Measurements from ENCODE around the gene CASP6. TPM values are rescaled to one million over a fixed set of nuclear protein-coding genes. Genes with fewer than 3 reads are reported as not detected.

The CASP6 gene
- total and polyA plus RNA-seq, 11 donors: 3.5 to 16.4 (median 5.7) TPM

DNA sequence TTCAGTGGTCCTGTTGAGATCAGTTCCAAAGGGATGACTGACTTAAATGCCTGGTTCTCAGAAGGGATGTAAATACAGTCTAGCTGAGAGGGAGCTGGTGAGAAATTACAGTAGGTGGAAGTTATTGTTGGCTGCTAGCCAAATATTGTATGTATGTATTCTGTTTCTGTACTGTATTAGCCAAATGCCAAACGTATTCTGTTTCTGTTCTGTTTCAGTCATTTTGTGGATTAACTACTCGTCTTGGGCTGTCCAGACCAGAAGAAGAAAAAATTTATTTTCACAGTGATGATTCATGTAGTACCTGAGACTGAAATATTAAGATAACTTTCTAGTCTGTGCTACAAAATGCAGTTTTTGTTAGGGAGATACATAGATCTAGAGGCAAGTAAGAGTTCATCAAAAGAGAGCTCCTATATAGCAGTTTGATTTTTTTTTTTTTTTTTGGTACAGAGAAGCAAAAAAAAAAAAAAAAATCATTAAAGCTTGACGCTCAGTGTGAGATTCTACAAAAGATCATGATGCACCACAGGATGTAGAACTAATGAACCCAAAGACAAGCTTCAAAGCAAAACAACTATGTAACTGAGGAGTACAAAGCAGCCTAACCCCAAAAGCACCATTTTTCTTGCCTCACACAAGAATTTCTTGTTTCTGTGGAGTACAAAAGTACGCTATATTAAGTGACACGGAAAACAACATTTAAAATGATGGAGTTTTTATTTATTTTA, 54.8 kb downstream of the CASP6 start:
- no peak for ATAC-seq

GRCh38 chr4:109645874-109646710, 57.2 kb downstream of the CASP6 start:
- H3K4me3 ChIP-seq: no peak overlapping the region
- ATAC-seq (peak in 1 of 4 donors; percentile 33), DNase-seq (no peak)
- WGBS, 4 donors: 72 to 79% (median 73%) methylated on average over 7 of the region's 7 CpGs
- intact Hi-C loops (cut with DNase I): no loop called here
- peaks cover 0 to 14% (median 0%) of the 10 kb centered on the region in 12 donors for H3K9me3 ChIP-seq
- peaks cover 0 to 9% (median 0%) of the 10 kb centered on the region in 12 donors for H3K4me1 ChIP-seq
- no peaks in the 10 kb centered on the region for H3K27me3 ChIP-seq
- H3K27ac ChIP-seq: no peak overlapping the region
- no peaks in the 10 kb centered on the region for H3K36me3 ChIP-seq
- TF ChIP-seq CTCF (IDR thresholded peaks at IDR 0.05): no peak
- no peak for TF ChIP-seq POLR2A (IDR thresholded peaks at IDR 0.05)

More for the DNA sequence above, 54.8 kb downstream of the CASP6 start:
- Histone ChIP-seq H3K4me3 (no peak overlapping the region), H3K9me3 (peaks cover 0 to 30% (median 7%) of the 10 kb centered on the region in 12 donors), H3K27me3 (no peaks in the 10 kb centered on the region), H3K36me3 (no peaks in the 10 kb centered on the region), H3K4me1 (peaks cover 0 to 9% (median 0%) of the 10 kb centered on the region in 12 donors), H3K27ac (peak overlapping the region in 1 of 12 donors; percentile 70)
- TF ChIP-seq POLR2A (IDR thresholded peaks at IDR 0.05) (no peak), CTCF (IDR thresholded peaks at IDR 0.05) (no peak)
- 69 to 75% (median 70%) methylated on average over 5 of the region's 5 CpGs for WGBS, 4 donors
- intact Hi-C loops (cut with DNase I): no loop called here
- no peak for DNase-seq

DNA sequence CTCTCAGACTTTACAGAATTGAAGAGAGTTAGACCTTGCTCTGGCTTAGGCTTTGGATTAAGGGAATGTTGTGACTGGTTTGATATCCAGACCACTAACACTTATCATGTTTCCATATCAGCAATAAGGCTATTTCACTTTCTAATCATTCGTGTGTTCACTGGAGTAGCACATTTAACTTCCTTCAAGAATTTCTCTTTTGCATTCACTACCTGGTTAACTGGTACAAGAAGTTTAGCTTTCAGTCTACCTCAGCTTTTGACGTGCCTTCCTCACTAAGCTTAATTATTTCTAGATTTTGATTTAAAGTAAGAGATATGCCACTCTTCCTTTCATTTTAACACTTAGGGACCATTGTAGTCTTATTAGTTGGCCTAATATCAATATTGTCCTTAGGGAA, 62.6 kb downstream of the CASP6 start:
- peaks cover 0 to 19% (median 0%) of the 10 kb centered on the region in 12 donors for H3K9me3 ChIP-seq
- no peaks in the 10 kb centered on the region for H3K36me3 ChIP-seq
- intact Hi-C loops (cut with DNase I): no loop called here
- no peak overlapping the region for H3K27ac ChIP-seq
- ATAC-seq: no peak
- 83 to 92% (median 86%) methylated on average over 2 of the region's 2 CpGs for WGBS, 4 donors
- DNase-seq: no peak
- H3K4me1 ChIP-seq: no peaks in the 10 kb centered on the region
- H3K27me3 ChIP-seq: no peaks in the 10 kb centered on the region
- no peak overlapping the region for H3K4me3 ChIP-seq
- TF ChIP-seq CTCF (IDR thresholded peaks at IDR 0.05) (no peak), POLR2A (IDR thresholded peaks at IDR 0.05) (no peak)

Other genes starting within 250 kb of the CASP6 start
- gene MCUB, start 143.2 kb downstream of the CASP6 start, total RNA-seq: 10 to 100 TPM in 1 of 9 donors, 1 to 10 TPM in 8; 2.6 to 15.1 (median 4.7) TPM
- gene MCUB, start 143.2 kb downstream of the CASP6 start, polyA plus RNA-seq: 1 to 10 TPM; 1.6 to 4.3 TPM
- 10 to 100 TPM; 32.6 to 68.5 (median 58.5) TPM for gene PLA2G12A, start 26.6 kb upstream of the CASP6 start, total RNA-seq
- gene PLA2G12A, start 26.6 kb upstream of the CASP6 start, polyA plus RNA-seq: 10 to 100 TPM; 15.7 to 22.5 TPM
- gene CFI, start 98.6 kb upstream of the CASP6 start, total RNA-seq: 10 to 100 TPM in 3 of 9 donors, 1 to 10 TPM in 6; 6.2 to 52.0 (median 9.0) TPM
- gene CFI, start 98.6 kb upstream of the CASP6 start, polyA plus RNA-seq: 10 to 100 TPM in 1 of 2 donors, 1 to 10 TPM in 1; 6.3 to 11.2 TPM
- gene GAR1, start 112.3 kb upstream of the CASP6 start, total RNA-seq: 10 to 100 TPM in 2 of 9 donors, 1 to 10 TPM in 7; 3.2 to 10.9 (median 8.5) TPM
- 10 to 100 TPM; 13.1 to 22.3 TPM for gene GAR1, start 112.3 kb upstream of the CASP6 start, polyA plus RNA-seq
- gene RRH, start 124.5 kb upstream of the CASP6 start, total RNA-seq: under 1 TPM in 1 of 9 donors, not detected in 8; 0.21 TPM
- under 1 TPM in 1 of 2 donors, not detected in 1; 0.06 TPM for gene RRH, start 124.5 kb upstream of the CASP6 start, polyA plus RNA-seq
- gene LRIT3, start 144.7 kb upstream of the CASP6 start, total RNA-seq: not detected
- under 1 TPM in 1 of 2 donors, not detected in 1; 0.08 TPM for gene LRIT3, start 144.7 kb upstream of the CASP6 start, polyA plus RNA-seq
- 10 to 100 TPM in 4 of 9 donors, 1 to 10 TPM in 5; 5.4 to 15.0 (median 9.7) TPM for gene EGF, start 209.4 kb upstream of the CASP6 start, total RNA-seq
- gene EGF, start 209.4 kb upstream of the CASP6 start, polyA plus RNA-seq: 1 to 10 TPM; 1.3 to 3.7 TPM

Measured in heart left ventricle (tissue), 16 donors.